ENCODE data around the gene CNOT9.

The CNOT9 gene

GRCh38 chr2:218578272-218578877 is 9.7 kb downstream of the CNOT9 start:
- DNase-seq: no peak

DNA sequence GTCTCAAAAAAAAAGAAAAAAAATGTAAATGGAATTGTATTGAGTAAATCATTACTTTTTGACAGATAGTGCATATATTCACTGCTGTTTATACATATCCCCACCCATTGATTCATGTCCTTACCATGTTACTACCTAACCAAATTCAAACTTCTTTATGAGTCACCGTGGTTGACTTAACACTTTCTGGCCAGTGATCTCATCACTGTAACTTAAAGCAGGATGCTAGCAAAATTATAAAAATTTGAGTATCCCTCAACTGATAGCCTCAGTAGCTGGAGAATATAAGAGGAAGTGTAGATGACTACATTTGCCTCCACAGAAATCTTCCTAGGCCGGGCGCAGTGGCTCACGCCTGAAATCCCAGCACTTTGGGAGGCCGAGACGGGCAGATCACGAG is 13.4 kb downstream of the CNOT9 start:
- DNase-seq: no peak

- no peak for DNase-seq
Observed at GRCh38 chr2:218583983-218584850, 15.6 kb downstream of the CNOT9 start.

GRCh38 chr2:218585541-218585940 is 16.9 kb downstream of the CNOT9 start:
- no peak for DNase-seq

GRCh38 chr2:218605432-218605831 is 36.8 kb downstream of the CNOT9 start:
- DNase-seq: no peak

GRCh38 chr2:218607436-218608115 is 38.9 kb downstream of the CNOT9 start, which contains the start of gene PLCD4:
Gene PLCD4, plus strand, starts transcription at chr2:218607899. Its CDS starts 7,841 bp downstream, at chr2:218615740.
- no peak for DNase-seq

- DNase-seq: no peak
Observed at GRCh38 chr2:218615868-218616315, 47.3 kb downstream of the CNOT9 start.

DNA sequence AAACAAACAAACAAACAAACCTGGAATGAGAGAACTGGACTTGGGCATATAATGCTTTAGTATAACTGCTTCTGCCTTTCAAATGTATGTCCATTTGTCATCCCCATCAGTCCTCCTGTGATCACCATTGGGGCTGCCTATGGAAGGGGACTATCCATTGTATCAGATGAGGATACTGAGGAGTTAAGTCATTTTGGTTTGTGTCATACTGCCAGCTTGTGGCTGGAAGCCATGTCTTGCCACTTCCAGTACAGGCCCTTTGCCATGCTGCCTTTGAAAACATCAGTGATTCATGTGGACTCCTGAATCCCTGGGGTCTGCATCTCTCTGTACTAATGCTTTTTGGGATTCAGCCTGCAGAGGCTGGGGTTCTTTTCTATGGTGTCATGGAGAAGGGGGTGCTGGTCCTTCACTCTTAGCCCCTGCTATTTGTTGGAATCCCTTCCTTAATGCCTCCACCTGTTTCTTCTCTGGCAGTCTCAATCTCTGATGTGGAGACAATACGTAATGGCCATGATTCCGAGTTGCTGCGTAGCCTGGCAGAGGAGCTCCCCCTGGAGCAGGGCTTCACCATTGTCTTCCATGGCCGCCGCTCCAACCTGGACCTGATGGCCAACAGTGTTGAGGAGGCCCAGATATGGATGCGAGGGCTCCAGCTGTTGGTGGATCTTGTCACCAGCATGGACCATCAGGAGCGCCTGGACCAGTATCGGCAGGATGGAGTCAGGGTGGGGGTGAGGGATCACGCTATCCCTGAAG is 49.6 kb downstream of the CNOT9 start:
- DNase-seq: no peak

DNA sequence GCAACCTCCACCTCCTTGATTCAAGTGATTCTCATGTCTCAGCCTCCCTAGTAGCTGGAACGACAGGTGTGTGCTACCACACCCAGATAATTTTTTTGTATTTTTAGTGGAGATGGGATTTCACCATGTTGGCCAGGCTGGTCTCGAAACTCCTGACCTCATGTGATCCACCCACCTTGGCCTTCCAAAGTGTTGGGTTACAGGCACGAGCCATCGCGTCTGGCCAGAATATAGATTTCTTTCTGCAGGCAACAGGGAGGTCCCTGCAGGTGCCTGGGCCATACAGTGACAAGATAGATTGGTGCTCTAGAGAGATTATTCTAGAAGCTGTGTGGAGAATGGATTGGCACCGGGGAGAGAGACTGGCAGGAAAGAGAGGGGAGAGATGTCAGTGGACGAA is 52.4 kb downstream of the CNOT9 start:
- DNase-seq: no peak

DNA sequence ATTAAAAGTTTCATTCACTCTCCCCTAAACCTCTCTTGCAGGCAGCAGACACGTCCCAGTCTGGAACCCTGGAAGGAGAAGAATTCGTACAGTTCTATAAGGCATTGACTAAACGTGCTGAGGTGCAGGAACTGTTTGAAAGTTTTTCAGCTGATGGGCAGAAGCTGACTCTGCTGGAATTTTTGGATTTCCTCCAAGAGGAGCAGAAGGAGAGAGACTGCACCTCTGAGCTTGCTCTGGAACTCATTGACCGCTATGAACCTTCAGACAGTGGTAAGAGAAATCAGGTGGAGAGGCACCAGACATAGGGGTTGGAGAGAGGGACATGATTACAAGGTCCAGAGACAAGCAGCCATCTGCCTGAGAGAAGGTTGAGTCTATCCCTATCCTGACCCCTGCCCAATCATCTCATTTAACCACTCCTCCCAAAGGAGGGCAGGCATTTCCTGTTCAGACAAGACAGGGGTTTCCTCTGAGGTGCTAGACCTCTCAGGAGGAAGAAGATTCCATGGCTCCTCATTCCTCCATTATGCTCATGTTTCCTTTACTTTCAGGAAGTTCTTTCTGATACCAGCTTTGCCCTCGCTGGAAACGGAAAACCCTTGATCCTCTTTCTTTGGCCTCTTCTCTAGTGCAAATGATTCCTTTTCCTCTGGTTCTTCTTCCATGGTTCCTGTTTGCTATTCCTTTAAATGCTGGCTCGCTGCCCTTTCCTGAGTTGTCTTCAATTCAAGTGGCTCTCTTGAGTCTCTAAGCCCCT is 54.1 kb downstream of the CNOT9 start:
- DNase-seq: no peak

GRCh38 chr2:218623366-218623705 is 54.7 kb downstream of the CNOT9 start:
- DNase-seq: no peak

DNA sequence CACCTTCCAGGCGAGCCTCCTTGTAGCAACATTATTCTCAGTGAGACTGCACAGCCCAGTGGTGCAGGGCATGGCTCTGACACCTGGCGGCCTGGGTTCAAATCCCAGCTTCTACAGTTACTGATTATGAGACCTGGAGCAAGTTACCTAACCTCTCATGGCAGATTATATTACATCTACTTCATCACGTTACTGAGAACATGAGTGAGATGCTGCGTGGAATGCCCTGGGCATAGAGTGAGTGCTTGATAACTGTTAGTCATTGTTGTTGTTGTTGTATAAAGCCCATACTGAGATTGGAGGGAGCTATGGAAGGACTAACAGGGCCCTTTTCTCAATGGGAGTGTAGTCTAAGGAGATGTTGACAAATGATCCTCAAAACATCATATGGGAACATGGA is 57.7 kb downstream of the CNOT9 start:
- DNase-seq: no peak

- no peak for DNase-seq
Observed at GRCh38 chr2:218627939-218628338, 59.3 kb downstream of the CNOT9 start.

GRCh38 chr2:218631837-218632236 is 63.2 kb downstream of the CNOT9 start:
- peak; percentile 61 for DNase-seq

- DNase-seq: no peak
Observed at GRCh38 chr2:218635719-218636118, 67.1 kb downstream of the CNOT9 start.

DNA sequence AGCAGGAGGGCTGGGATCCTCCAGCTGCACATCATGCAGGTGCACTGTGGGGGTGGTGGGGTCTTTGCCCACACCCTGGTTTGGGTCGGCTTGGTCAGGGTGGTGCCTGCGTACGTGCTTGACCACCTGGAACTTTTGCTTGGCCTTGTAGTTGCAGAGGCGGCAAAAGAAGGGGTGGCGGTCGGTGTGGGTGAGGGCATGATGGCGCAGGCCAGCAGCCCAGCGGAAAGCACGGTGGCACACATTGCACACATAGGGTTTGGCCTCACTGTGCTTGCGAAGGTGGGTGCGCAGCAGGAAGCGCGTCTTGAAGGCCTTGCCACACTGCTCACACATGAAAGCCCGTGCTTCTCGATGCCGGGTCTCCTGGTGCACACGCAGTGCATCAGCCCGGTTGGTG is 69.7 kb downstream of the CNOT9 start:
- no peak for DNase-seq

- no peak for DNase-seq
Observed at GRCh38 chr2:218642121-218642656, 73.5 kb downstream of the CNOT9 start.

GRCh38 chr2:218642786-218643185 is 74.1 kb downstream of the CNOT9 start:
- DNase-seq: no peak

- no peak for DNase-seq
Observed at GRCh38 chr2:218643751-218644310, 75.2 kb downstream of the CNOT9 start.

- no peak for DNase-seq
Observed at GRCh38 chr2:218644721-218645120, 76.1 kb downstream of the CNOT9 start.

GRCh38 chr2:218645126-218645525 is 76.5 kb downstream of the CNOT9 start:
- no peak for DNase-seq
